GM23338 (cell line): ENCODE data around the gene MBOAT7.

Source experiments
- CREB1 ChIP-seq: fragments of 250-450 bp; sonication (Bioruptor Pico); IDR thresholded peaks from 2 replicates; pipeline ENCODE4 v1.5.0; 2020; ENCODE audit warnings: low read depth, mild to moderate bottlenecking, moderate library complexity
- CTCF ChIP-seq, 2 experiments: fragments of 200-600 bp in 1 of 2; sonication (generic) in 1 of 2; conservative IDR thresholded peaks; 2 replicates each; pipeline versions ENCODE4 v1.5.1 to v1.6.1; 2016 to 2017; ENCODE audit warnings: antibody characterized with exemption in 2 of 2, low read depth in 2 of 2, mild to moderate bottlenecking in 2 of 2, moderate library complexity in 1 of 2
- ETS1 ChIP-seq: IDR thresholded peaks from 2 replicates; pipeline ENCODE4 v1.6.1; 2016; ENCODE audit warnings: antibody characterized with exemption
- EZH2 ChIP-seq: fragments of 200-600 bp; sonication (generic); IDR thresholded peaks from one replicate; pipeline ENCODE4 v1.8.0; 2017; ENCODE audit warnings: antibody characterized with exemption, mild to moderate bottlenecking, low read depth; ENCODE audit not compliant: unreplicated experiment
- EZH2phosphoT487 ChIP-seq: fragments of 200-600 bp; sonication (generic); IDR thresholded peaks from one replicate; pipeline ENCODE4 v1.8.1; 2018; ENCODE audit warnings: antibody characterized with exemption; ENCODE audit not compliant: unreplicated experiment
- JUNB ChIP-seq: IDR thresholded peaks from one replicate; pipeline ENCODE4 v1.6.1; 2016; ENCODE audit warnings: antibody characterized with exemption; ENCODE audit not compliant: unreplicated experiment
- NANOG ChIP-seq: IDR thresholded peaks from 2 replicates; pipeline ENCODE4 v1.6.1; 2016; ENCODE audit warnings: antibody characterized with exemption, borderline replicate concordance
- POLR2AphosphoS5 ChIP-seq: IDR thresholded peaks from 2 replicates; pipeline ENCODE4 v1.6.1; 2016; ENCODE audit warnings: antibody characterized with exemption, low read depth
- REST ChIP-seq: IDR thresholded peaks from one replicate; pipeline ENCODE4 v1.6.1; 2018; ENCODE audit warnings: antibody characterized with exemption; ENCODE audit not compliant: unreplicated experiment
- STAT1 ChIP-seq: IDR thresholded peaks from one replicate; pipeline ENCODE4 v1.6.1; 2016; ENCODE audit warnings: antibody characterized with exemption; ENCODE audit not compliant: unreplicated experiment
- ZNF114 ChIP-seq: fragments of 250-450 bp; sonication (Bioruptor Pico); IDR thresholded peaks from 2 replicates; pipeline ENCODE4 v1.5.0; 2020; ENCODE audit warnings: mild to moderate bottlenecking, moderate library complexity
- ZNF331 ChIP-seq: fragments of 250-450 bp; sonication (Bioruptor Pico); IDR thresholded peaks from 2 replicates; pipeline ENCODE4 v1.5.0; 2020; ENCODE audit warnings: low read depth, mild to moderate bottlenecking, moderate library complexity
- ZNF462 ChIP-seq: fragments of 250-450 bp; sonication (Bioruptor Pico); IDR thresholded peaks from 2 replicates; pipeline ENCODE4 v1.5.0; 2020; ENCODE audit warnings: mild to moderate bottlenecking, moderate library complexity

- TF ChIP-seq CTCF (conservative IDR thresholded peaks at IDR 0.05; ENCODE audit: low read depth in 2 of 2), result no peak
- no peak for TF ChIP-seq EZH2
- no peak for TF ChIP-seq STAT1
- TF ChIP-seq ZNF114 (CRISPR knock-in tag), result no peak
- no peak for TF ChIP-seq EZH2phosphoT487
- TF ChIP-seq CREB1 (CRISPR knock-in tag), result no peak
- no peak for TF ChIP-seq REST
- TF ChIP-seq POLR2AphosphoS5, result no peak
- no peak for TF ChIP-seq ETS1
- TF ChIP-seq JUNB, result no peak
- TF ChIP-seq NANOG, result no peak
- TF ChIP-seq ZNF331 (CRISPR knock-in tag), result no peak
- no peak for TF ChIP-seq ZNF462 (CRISPR knock-in tag)
Measured at GRCh38 chr19:54162241-54162805, 27.1 kb downstream of the MBOAT7 start.
